Measurements from ENCODE around the gene FOLR2.
A peak's percentile ranks its signal among the peaks of the same experiment; 100 is the strongest.

Gene FOLR2

DNA sequence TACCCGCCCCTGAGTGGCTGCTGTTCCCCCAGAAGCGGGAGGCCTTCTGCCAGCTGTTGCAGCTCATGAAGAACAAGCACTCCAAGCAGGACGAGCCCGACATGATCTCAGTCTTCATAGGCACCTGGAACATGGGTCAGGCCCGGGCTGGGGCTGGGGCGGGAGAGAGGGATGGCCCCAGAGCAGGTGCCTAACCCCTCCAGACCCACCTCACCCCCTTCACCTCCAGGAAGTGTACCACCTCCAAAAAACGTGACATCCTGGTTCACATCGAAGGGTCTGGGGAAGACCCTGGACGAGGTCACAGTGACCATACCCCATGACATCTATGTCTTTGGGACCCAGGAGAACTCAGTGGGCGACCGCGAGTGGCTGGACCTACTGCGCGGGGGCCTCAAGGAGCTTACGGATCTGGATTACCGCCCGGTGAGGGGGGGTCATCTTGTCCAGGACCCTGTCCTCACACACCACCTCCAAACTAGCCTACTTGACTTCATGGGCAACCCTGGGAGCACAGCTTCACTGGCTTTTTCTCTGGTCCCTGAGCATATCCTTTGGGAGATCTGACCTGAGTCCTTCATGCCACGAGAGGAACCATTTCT lies 14.3 kb downstream of the FOLR2 start:
- DNase-seq = no peak

DNA sequence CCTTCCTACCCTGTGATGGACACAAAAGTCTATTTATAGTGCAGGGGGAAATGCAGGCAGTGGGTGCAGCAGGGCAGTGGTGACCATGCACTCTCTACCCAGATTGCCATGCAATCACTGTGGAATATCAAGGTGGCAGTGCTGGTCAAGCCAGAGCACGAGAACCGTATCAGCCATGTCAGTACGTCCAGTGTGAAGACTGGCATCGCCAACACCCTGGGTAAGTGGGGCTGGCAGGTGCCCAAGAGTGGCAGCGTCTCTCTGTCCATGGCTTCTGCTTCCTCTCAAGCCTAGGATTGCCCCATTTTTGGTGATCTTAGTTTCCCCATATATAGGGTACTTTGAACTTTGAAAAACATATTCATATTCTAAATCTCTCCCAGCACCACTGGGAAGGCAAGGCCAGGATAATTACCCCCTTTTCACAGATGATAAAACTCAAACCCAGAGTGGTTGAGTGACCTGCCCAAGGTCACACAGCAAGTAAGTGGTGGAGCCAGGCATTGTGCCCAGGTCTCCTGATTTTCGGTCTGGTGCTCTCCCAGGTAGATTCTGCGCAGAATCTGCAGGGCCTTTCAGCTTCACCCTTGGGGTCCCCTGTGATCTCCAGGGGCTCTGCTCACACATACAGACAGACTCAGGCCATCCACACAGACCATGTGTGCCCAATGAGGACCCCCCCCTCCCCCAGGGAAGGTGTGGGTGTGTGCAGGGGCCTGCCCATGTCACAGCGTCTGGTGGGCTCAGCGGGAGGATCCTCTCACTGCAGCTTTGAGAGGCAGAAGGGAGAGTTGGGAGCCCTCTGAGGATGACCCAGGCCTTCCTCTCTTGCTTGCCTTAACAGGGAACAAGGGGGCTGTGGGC lies 15.0 kb downstream of the FOLR2 start:
- no peak for DNase-seq

GRCh38 chr11:72232260-72233055 lies 15.9 kb downstream of the FOLR2 start:
- DNase-seq = no peak

- DNase-seq = no peak
These were observed 16.6 kb downstream of the FOLR2 start for GRCh38 chr11:72233056-72233772.

GRCh38 chr11:72233773-72234513 lies 17.3 kb downstream of the FOLR2 start:
- no peak for DNase-seq

DNA sequence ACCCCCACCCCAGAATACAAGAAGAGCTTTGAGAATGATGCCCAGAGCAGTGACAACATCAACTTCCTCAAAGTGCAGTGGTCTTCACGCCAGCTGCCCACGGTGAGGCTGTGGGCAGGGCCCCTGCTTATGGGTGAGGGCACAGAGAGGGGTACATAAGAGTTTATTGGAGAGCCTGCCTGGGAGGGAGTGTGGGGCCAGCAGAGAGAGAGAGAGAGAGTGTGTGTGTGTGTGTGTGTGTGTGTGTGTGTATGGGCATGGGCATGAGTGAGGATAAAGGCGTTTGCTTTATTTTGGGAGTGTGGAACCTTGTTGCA lies 17.9 kb downstream of the FOLR2 start:
- DNase-seq = no peak

DNA sequence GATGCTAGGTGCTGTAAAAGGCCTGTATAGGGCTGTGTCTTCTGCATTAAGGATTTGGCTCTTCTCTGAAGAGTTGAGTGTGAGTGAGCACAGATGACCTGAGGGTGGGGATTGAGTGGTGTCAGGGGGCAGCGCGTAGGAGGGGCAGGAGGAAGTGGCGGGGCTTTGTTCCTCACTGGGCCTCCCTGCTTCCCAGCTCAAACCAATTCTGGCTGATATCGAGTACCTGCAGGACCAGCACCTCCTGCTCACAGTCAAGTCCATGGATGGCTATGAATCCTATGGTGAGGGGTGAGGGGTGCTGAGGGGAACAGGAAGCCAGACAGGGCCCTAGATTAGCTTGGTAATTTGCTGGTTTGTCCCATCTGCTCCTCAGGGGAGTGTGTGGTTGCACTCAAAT lies 18.3 kb downstream of the FOLR2 start:
- no peak for DNase-seq

DNA sequence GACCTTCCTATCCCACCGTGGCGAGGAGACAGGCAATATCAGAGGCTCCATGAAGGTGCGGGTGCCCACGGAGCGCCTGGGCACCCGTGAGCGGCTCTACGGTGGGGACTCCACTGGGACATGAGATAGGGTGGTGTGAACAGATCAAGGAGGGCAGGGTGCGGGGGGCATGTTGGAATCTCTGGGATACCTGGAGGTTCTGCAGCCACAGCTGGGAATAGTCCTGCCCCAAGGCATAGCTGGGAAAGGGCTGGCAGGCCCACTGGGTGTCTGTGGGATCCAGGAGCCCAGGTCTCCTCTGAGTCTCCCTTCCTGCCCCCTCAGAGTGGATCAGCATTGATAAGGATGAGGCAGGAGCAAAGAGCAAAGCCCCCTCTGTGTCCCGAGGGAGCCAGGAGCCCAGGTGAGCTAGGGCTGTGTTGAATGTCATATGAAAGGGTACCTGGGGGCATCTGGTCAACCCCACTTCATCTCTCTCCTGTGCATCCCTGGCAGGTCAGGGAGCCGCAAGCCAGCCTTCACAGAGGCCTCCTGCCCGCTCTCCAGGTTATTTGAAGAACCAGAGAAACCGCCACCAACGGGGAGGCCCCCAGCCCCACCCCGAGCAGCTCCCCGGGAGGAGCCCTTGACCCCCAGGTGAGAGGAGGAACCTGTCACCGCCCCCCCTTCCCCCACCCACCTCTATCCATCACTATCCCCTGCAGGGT lies 18.9 kb downstream of the FOLR2 start:
- DNase-seq = no peak

GRCh38 chr11:72236083-72236697 lies 19.6 kb downstream of the FOLR2 start:
- no peak for DNase-seq

DNA sequence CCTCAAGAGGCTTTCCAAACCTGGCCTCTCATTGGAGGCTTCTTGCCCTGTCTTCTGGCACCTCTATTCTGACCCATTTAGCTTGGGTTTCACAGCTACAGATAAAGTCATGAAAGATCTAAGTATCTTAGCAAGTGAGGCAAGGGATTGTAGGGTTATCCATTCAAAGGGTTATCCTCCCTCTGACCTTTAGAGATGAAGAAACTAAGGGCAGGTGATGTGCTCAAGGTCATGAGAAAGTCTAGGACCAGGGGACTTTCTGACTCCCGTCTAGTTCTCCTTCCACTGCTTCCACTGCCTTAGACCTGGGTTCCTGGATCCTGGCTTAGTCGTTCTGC lies 20.1 kb downstream of the FOLR2 start:
- DNase-seq = no peak

- no peak for DNase-seq
These were observed 20.7 kb downstream of the FOLR2 start for GRCh38 chr11:72237112-72237931.

DNA sequence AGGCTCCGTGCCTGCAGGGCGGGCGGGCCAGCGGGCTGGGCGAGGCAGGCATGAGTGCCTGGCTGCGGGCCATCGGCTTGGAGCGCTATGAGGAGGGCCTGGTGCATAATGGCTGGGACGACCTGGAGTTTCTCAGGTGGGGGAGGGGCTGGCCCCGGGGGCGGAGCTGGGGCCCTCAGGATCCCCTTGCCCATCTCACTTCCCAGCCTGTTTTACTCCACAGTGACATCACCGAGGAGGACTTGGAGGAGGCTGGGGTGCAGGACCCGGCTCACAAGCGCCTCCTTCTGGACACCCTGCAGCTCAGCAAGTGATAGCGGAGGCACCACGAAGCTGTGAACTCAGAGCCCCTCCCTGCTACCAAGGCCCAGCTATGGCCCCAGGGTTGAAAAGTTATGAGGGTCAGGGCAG lies 21.5 kb downstream of the FOLR2 start:
- DNase-seq = peak; percentile 67

- no peak for DNase-seq
These were observed 22.1 kb downstream of the FOLR2 start for GRCh38 chr11:72238492-72239312.

- DNase-seq = peak; percentile 56
These were observed 22.8 kb downstream of the FOLR2 start for GRCh38 chr11:72239313-72239848.

DNA sequence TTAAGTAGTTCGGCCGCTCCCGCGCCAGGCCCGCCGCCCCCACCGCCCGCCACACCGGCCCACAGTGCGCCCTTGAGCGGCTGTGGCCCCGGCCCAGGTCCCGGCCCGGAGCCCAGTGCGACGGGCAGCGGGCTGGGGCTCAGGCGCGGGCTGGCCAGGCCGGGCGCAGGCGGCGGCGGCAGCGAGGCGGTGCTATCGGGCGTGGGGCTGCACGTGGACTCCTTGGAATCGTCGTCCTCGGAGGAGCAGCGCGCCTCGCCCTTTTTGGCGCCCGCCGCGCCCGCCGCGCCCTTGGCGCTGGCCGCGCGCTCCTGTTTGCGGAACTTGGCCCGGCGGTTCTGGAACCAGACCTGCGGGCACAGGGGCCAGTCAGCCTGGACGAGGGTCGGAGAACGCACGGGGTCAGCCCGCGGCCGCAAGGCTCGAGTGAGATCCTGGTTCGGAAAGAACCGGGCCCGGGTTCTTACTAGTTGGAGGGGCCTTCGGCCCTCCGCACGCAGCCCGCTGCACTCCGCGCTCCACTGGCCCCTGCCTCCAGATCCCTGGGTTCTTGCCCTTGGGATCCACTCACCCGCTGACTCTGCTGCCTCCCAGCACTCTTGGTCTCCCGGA lies 23.4 kb downstream of the FOLR2 start:
- no peak for DNase-seq

DNA sequence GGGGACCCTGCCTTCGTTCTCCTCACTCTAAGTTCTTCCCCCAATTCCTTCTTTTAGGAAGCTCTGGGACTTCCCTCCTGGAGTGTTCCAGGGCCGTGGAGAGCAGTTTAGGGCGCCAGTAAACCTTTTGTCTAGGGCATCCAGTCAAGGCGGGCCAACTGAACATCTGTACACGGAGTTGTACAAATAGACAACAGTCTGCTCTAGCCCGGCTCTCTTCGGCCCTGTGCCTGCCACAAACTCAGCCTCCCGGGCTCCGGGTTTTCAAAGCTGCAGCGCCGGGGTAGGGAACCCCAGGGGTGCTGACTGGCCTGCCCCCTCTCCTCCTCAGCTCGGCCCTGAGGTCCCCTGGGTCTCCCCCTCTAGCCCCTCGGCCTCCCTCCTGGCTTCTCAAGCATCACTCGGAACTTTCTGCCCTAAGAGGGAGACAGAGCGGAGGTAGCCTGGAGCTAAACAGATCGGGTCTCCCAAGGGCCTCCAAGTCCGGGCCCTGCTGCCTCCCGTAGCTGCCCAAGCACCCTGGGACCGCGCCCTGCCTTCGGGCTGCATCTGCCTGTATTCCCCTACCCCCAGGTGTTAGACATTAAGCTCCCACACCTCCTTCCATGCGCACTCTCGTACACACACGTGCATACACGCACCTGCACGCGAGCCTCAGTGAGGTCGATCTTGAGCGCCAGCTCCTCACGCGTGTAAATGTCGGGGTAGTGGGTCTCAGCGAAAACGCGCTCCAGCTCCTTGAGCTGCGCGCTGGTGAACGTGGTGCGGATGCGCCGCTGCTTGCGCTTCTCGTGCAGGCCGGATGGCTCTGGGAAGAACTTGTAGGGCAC lies 24.1 kb downstream of the FOLR2 start:
- no peak for DNase-seq

DNA sequence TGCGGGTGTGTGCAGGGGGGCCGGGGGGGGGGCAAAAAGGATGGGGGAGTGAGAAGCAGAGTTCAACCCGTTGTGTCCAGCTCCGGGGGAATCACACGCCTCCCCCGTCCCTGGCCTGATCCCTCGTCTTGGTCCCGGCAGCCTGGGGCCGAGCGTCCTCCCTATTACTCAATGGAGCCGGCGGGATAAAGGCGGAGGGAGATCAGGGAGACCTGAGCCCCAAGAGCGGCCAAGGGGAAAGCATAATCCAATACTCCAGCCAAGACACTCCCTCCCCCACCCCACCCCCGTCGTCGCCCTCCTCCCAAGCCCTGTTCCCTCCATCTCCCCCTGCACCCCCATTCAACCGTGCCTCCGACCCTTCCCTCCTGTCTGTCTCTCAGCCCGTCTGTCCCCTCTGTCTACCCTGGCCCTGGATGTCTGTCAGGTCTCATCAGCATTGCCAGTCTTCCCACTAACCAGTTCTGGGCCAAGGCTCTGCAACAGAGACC lies 24.7 kb downstream of the FOLR2 start:
- no peak for DNase-seq

GRCh38 chr11:72242141-72242540 lies 25.5 kb downstream of the FOLR2 start:
- DNase-seq = no peak

Measured in fibroblast of skin of right biceps (primary cell).